HG03039 (cell line): ENCODE measurements around the gene TIMM50.
"Not testable (repeated sequence)": the region's sequence is repeated elsewhere in the genome, so short reads cannot be mapped to it uniquely, and the experiment has no call there.

ENCODE experiments used
- ATAC-seq: cut with Tn5 transposase; IDR thresholded peaks from one replicate; pipeline ENCODE4 v1.9.1; 2021; ENCODE audit warnings: mild to moderate bottlenecking, moderate library complexity; ENCODE audit not compliant: unreplicated experiment

TIMM50 gene

DNA sequence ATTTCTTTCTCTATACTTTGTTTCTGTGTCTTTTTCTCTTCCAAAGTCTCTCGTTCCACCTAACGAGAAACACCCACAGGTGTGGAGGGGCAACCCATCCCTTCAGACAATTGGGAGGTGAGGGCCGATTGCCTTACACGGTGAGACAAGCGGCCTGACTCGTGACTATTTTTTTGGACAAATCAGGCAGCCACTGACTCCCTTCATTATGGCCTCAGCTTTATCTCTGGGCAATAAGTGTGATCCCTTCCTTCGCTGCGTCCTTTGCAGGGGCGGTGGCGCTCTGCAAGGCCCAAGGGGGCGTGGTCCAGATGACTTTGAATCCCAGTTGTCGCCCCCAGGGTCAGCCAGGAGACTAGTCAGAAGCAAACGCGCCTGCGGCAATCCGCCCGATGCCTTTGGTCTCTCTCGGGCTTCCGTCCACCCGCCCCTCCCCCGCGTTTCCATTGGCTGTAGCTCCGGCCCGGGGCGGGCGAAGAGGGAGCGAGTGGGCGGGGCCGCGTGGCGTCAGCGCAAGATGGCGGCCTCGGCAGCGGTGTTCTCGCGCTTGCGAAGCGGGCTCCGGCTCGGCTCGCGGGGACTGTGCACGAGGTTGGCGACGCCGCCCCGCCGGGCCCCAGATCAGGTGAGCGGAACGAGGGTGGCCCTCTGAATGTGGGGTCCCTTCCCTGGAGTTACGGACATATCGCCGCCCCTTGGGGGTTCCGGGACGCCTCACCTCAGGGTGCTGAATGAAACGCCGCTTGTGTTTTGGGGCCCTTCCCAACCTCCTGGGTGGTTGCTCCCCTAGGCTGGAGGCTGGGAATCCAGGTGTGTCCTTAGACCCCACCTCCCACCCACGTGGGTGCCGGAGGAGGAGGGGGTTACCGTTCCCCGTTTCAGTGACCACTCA is at the start of gene TIMM50:
TIMM50 (plus strand) TSS at position 502 of the 892 bp plus-strand sequence; CDS start at position 518, 16 bp downstream.
- ATAC-seq = peak; percentile 89

DNA sequence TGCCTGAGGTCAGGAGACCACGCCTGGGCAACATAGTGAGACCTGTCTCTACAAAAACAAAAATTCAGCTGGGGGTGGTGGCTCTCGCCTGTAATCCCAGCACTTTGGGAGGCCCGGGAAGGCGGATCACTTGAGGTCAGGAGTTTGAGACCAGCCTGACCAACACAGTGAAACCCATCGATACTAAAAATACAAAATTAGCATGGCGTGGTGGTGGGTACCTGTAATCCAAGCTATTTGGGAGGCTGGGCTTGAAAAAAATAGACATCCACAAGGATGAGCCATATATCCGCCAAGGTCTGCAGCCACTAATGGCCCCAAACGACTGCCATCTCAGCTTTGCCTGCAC is 48.0 kb upstream of the TIMM50 start:
- no peak for ATAC-seq

DNA sequence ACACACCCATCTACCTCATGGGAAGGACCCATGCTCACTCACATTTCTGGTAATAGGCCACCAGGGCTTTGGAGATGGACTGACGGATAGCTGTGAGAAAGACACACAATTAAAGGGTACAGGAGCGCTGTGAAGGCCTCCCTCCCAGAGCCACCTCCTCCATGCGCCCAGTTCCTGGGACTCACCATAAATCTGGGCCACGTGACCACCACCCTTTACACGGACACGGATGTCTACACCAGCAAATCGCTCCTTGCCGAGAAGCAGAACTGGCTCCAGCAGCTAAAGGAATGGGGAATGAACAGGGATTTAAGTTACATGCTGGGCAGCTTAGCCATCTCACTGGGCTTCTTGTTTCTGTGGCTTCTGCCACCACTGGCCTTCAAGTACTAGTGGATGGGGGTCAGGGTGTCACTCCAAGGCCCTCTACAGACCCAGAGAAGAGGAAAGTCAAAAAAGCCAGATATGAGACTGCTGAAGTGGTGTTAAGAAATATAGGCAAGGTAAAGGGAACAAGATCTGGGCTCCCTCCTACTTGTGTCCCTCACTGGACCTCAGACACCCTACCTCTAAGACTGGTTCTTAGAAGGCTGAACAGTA is 47.1 kb upstream of the TIMM50 start:
- no peak for ATAC-seq

DNA sequence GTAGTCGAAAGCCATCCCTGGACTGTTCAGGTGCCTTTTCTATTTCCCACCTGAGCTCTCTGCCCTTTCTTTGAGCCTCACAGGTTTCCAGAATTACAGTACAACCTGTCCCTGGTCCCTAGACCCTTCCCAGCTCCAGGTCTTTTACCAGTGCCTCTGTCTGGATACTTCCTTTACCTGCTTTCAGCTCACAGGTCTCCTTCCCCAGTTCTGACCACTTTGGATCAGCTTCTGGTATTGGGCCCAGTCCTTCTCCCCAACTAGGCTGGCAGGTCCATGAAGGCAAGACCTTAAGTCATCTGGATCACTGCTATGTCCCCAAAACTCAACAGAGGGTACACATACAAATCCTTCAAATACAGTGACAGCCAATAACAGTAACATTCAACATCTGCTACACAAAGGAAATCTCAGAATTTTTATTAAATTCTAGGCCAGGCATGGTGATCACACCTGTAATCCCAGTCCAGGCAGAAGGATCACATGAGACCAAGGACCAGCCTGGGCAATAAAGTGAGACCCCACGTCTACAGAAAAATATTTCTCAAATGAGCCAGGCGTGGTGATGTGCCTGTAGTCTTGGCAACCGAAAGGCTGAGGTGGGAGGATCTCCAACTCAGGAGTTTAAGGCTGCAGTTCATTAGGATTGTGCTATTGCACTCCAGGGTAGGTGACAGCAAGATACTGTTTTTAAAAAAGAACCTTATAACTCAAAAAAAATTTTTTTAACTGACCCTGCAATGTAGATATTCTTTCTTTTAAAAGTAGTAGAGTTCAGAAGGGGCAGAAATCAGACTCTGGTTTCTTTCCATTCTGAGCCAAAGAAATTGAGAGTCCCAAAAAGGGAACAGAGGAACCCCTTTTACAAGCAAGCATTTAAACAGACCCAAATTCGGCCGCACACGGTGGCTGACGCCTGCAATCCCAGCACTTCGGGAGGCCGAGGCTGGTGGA is 46.2 kb upstream of the TIMM50 start:
- no peak for ATAC-seq

DNA sequence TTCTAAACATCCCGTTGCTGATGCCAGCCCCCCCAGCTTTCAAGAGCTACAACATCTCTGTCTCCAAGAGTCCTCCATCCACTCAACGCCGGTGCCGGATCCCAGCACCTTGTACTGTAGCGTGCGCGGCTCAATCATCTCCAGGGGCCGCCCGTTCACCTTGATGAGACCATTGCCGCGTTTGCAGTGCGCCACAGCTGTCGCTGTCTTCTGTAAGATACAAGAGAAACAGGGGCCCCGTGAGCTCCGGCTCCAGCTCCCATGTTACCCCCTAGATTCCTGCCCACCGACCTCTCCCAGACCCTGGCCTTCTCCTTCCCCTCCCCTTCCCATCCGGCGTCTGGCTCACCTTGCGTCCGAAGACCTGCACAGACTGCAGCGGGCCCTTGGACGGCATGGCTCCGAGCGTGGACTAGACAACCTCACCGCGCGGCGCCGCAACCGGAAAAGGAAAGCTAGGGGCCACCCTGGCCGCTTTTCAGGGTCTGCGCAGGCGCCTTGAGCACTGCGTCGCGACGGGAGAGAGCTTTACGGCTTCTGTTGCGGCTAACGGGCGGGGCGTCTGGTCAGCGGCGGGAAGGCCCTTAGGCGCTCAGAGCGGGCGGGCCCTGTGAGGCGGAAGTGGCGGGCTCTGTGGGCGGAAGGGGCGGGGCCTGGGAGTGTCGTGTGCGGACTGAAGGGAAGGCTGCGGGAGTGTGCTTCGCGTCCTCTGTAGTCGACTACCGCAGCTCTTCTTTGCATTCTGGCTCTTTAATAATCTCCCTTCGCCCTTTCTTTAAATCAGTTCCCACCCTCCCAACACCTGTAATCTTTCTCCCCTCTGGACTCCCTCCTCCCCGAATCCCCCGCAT is 44.9 kb upstream of the TIMM50 start, which contains the start of gene RPS16:
RPS16 (minus strand) TSS at position 451 of the 851 bp plus-strand sequence; CDS start at position 397, 54 bp downstream.
- peak; percentile 74 for ATAC-seq

DNA sequence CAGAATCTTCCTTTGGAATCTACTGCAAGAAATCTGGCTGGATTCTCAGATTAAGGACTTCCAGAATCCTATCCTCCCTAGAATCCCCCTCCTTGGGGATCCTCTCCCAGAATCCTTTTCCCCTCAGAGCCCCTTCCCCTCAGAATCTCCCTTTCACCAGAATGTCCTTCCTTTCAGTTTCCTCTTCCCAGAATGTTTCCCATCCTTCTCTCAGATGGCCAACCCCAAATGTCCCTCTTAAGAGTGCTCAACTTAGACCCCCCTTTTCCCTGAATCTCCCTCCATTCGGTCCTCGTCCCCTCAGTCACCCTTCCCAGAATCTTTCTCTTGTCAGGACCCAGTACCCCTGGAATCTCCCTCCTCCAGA is 44.3 kb upstream of the TIMM50 start:
- ATAC-seq = no peak

DNA sequence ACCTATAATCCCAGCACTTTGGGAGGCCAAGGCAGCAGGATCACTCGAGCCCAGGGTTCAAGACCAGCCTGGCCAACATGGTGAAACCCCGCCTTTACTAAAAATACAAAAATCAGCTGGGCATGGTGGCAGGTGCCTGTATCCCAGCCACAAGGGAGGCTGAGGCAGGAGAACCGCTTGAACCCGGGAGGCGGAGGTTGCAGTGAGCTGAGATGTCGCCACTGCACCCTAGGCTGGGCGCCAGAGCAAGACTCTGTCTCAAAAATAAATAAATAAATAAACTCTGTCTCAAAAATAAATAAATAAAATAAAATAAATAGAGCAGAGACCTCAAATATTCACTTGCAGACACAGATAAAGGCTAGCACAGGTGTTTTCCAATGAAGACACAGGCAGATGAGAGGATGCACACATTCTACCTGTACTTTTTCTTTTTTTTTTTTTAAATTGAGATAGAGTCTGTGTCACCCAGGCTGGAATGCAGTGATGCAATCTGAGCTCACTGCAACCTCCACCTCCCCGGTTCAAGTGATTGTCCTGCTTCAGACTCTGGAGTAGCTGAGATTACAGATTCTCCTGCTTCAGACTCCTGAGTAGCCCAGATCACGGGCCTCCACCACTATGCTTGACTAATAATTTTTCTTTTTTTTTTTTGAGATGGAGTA is 42.2 kb upstream of the TIMM50 start:
- no peak for ATAC-seq

DNA sequence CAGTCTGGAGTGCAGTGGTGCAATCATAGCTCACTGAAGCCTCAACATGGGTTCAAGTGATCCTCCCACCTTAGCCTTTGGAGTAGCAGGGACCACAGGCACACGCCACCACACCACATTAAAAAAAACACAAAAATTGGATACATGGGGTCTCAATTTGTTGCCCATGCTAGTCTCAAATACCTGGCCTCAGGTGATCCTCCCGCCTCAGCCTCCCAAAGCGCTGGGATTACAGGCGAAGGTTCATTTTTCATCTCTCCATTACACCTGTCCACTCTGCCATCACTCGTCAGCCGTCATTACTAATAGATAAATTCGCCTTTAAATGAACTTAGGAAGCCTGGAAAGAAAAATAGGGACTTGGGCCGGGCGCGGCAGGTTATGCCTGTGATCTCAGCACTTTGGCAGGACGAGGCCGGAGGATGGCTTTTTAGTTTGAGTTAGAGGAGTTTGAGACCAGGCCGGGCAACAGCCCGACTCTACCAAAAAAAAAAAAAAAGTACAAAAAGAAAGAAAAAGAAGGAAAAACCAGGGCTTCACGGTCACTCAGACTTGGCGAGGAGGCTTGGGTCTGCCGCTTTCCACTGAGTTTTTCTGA is 35.9 kb upstream of the TIMM50 start:
- no peak for ATAC-seq

DNA sequence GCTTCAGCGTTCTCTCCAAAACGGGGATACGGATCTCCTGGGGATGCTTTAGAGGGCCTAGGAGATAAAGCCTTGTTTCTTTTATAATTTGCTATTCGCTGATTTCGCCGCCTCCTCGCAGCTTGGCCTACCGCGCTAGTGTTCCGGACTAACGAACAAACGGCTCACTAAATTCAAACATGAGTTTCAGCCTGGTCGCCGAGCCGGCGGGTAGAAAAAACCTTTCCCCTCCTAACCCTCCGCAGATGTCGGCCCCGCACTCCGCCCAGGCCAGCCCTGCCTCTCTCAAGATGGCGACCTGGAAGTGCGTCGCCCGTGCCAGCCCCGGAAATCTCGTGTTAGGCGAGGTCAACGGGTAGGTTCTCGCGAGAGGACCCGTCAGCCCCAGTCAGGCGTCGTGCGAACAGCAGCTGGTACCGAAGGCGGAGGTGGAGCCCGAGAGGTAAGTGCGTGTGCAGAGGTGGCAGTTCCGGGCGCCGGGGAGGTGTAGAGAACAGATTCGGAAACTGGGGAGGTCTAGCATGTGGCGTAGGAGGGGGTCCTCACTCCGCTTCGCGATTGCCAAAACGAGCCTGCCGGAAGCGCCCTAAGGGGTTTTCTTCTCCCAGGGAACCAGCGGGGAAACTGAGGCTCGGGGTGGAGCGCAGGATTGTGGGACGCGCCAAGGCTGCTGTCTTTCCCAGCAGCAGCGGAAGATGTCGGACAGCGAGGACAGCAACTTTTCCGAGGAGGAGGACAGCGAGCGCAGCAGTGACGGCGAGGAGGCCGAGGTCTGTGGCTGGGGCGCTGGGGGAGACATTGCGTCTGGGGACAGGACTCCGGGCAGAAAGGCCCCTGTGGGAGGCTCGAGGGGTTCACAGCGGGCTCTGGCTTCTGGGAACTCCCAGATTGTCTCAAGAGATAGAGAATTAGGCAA is 35.2 kb upstream of the TIMM50 start, which contains the start of gene SUPT5H:
SUPT5H (plus strand) TSS at position 387 of the 916 bp plus-strand sequence; CDS start at position 696, 309 bp downstream.
- peak; percentile 80 for ATAC-seq

DNA sequence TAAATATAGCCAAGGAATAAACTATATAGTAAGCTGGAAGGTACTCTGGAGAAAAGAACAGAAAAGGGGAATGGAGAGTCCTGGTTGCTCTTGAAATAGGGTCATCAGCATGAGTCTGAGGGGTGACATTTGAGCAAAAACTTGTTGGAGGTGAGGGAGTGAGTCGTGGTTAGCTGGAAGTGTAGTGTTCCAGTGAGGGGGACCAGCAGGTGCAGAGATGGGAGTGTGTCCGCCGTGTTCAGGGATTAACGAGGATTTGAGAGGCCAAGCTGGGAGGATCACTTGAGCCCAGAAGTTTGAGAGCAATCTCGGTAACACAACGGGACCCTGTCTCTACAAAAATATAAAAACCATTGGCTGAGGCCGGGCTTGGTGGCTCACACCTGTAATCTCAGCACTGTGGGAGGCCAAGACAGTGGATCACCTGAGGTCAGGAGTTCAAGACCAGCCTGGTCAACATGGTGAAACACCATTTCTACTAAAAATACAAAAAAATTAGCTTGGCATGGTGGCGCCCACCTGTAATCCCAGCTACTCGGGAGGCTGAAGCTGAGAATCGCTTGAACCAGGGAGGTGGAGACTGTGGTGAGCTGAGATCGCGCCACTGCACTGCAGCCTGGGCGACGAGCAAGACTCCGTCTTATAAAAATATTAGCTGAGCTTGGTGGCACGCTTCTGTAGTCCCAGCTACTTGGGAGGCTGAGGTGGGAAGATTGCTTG is 34.1 kb upstream of the TIMM50 start:
- ATAC-seq = no peak

DNA sequence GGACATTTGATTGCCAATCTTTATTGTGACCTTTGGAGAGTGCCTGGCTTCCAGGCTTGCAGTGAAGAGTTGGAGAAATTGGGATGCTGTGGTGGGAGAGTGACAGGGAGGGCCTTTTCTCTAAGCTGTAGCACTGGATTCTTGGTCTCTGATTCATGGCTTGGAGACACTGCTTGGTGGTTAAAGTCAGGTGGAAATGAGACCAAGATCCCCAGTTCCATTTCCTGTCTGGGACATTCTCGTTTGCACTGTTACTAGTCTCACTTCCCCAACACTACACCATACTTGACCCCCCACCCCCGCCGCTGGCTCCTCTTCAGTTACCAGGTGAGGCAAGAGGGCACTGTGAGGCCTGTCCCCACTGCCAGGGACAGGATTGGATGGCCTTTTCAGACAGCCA is 32.4 kb upstream of the TIMM50 start:
- ATAC-seq = no peak

DNA sequence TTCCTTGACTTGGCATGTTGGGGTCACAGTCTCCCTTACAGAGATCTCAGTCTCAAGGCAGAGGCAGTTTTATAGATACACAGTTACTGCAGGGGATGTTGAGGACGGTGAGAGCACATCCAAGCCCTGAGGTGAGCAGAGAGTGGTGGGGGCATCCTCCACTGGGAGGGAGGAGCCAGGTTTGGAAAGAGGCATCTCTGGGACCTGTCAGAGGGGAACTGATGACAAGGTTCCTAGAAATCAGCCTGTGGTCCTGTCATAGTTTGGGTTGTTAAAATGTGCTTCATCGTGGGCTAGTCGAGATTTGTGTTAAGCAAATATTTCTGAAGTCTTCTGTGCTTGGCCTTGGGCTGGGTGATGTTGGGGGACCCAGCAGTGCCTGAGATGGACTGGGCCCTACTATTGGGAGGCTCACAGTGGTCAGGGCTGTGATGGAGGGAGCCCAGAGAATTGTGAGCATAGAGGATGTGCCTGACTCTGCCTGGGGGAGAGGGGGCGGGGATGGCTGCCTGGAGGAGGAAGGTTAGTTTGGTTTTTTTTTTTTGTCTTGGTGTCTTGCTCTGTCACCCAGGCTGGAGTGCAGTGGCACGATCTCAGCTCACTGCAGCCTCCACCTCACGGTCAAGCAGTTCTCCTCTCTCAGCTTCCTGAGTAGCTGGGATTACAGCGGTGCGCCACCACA is 31.4 kb upstream of the TIMM50 start:
- ATAC-seq = no peak

DNA sequence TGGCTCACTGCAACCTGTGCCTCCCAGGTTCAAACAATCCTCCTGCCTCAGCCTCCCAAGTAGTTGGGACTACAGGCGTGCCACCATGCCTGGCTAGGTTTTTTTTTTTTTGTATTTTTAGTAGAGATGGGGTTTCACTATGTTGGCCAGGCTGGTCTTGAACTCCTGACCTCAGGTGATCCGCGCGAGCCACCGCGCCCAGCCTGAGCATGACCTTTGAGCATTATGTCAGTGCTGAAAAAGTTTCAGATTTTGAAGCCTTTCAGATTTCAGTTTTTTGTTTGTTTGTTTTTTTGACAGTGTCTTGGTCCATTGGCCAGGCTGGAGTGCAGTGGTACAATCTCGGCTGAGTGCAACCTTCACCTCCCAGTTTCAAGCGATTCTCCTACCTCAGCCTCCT is 29.4 kb upstream of the TIMM50 start:
- not testable (repeated sequence) for ATAC-seq

DNA sequence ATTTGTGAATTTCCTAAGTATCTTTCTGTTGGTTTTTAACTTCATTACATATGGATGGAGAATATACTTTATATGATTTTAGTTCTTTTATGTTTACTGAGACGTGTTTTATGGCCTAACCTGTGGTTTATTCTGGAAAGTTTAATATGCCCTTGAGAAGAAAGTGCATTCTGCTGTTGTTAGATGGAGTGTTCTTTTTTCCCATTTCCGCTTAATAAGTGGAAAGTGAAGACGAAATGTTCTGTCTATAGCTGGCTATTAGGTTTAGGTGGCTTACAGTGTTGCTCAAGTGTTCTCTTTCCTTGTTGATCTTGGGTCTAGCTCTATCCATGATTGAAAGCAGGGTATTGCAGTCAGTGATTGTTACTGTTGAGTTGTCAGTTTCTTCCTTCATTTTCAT is 17.2 kb upstream of the TIMM50 start:
- no peak for ATAC-seq

DNA sequence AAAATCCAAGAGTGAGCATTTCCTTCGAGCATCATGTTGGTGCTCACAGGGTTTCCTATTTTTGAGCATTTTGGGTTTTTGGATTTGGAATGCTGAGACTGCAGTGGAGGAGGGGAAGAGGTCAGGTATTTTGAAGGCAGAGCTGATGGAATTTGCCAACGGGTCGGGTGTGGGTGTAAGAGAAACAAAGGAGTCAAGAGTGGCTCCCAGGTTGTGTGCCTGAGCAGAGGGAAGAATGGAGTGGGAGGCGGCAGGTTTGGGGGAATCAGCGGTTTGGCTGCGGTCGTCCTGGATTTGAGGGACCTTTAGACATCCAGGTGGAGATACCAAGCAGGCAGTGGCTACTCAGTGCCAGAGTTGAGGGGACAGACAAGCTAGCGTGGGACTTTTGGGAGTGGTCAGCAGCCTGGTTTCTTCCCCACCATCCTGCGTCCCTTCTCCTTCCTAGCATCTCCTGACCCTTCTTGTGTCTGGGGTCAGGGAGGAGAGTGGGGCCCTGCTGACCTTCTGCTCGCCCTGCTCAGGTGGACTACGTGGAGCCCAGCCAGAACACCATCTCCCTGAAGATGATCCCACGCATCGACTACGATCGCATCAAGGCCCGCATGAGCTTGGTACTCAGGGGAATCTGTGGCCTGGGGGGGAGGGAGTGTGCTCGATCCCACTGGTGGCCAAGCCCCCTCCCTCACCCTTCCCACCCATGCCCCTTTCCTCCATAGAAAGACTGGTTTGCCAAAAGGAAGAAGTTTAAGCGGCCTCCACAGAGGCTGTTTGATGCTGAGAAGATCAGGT is 14.5 kb upstream of the TIMM50 start:
- no peak for ATAC-seq

DNA sequence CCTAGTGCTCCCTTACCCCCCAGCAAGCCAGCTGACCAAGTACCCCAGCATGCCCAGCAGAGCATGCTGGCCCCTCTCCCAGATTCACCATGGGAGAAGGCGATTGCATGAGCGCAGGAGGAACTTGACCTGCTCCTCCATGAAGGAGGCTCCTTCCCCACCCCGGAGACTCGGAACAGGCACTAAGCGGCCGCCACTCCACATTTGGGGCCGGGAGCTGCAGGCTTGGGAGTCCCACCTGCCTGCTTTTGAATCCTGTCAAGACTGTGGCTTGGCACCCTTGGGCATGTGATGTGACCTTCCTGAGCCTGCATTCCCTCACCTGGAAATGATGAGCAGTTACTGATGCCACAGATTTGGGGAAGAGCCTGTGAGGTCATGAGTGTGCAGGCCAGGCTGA is 12.7 kb upstream of the TIMM50 start:
- ATAC-seq = no peak
